ENCODE data around the gene HINT3.
A peak's percentile ranks its signal among the peaks of the same experiment; 100 is the strongest.
"Not testable (repeated sequence)": the region's sequence is repeated elsewhere in the genome, so short reads cannot be mapped to it uniquely, and the experiment has no call there.

The HINT3 gene

GRCh38 chr6:125931733-125932450 is 24.7 kb upstream of the HINT3 start:
- Histone ChIP-seq H4K91ac (ENCODE audit: low read depth, low read length) (no peak overlapping the region), H2BK120ac (ENCODE audit: insufficient read depth, low read length, poor library complexity) (no peak overlapping the region), H3K79me1 (ENCODE audit: low read length) (no peaks in the 10 kb centered on the region), H3K23ac (ENCODE audit: low read length) (no peak overlapping the region), H2AK5ac (ENCODE audit: low read length) (no peak overlapping the region), H4K8ac (ENCODE audit: low read depth, low read length) (no peak overlapping the region), H3K9me3 (ENCODE audit: insufficient read depth, low read depth, low read length) (no peaks in the 10 kb centered on the region), H2AFZ (ENCODE audit: insufficient read depth, low read length, poor library complexity) (no peak overlapping the region), H3K36me3 (ENCODE audit: control insufficient read depth in 1 of 2, insufficient read depth in 2 of 2, low read length in 2 of 2) (peaks cover 5 to 6% of the 10 kb centered on the region in 2 experiments), H3K27me3 (ENCODE audit: insufficient read depth, low read length) (no peaks in the 10 kb centered on the region), H2BK12ac (ENCODE audit: low read length) (no peak overlapping the region), H3K4ac (ENCODE audit: low read depth, low read length) (no peak overlapping the region), H3K14ac (ENCODE audit: low read length) (no peak overlapping the region), H3K27ac (ENCODE audit: low read depth, low read length) (no peak overlapping the region), H3K18ac (ENCODE audit: low read length) (no peak overlapping the region), H3K4me2 (ENCODE audit: low read length) (no peak overlapping the region), H3K79me2 (ENCODE audit: control insufficient read depth, insufficient read depth, low read length, poor library complexity) (no peaks in the 10 kb centered on the region), H2BK5ac (ENCODE audit: low read depth, low read length, poor library complexity) (no peak overlapping the region), H3K4me1 (ENCODE audit: control insufficient read depth in 1 of 2, insufficient read depth in 2 of 2, low read length in 2 of 2) (no peaks in the 10 kb centered on the region), H3K4me3 (ENCODE audit: low read depth, low read length) (no peak overlapping the region), H4K12ac (ENCODE audit: low read depth, low read length) (no peak overlapping the region), H3K9ac (ENCODE audit: low read length) (no peak overlapping the region)
- no CpG with 5 or more reads among the region's 4 CpGs for WGBS (ENCODE audit: extremely low coverage, insufficient coverage, insufficient read length)
- no peak for DNase-seq

GRCh38 chr6:125932451-125932795 is 24.1 kb upstream of the HINT3 start:
- Histone ChIP-seq H2AK5ac (ENCODE audit: low read length) (no peak overlapping the region), H4K12ac (ENCODE audit: low read depth, low read length) (no peak overlapping the region), H3K27me3 (ENCODE audit: insufficient read depth, low read length) (no peaks in the 10 kb centered on the region), H4K91ac (ENCODE audit: low read depth, low read length) (no peak overlapping the region), H2BK5ac (ENCODE audit: low read depth, low read length, poor library complexity) (no peak overlapping the region), H3K4me3 (ENCODE audit: low read depth, low read length) (no peak overlapping the region), H3K23ac (ENCODE audit: low read length) (no peak overlapping the region), H2BK12ac (ENCODE audit: low read length) (no peak overlapping the region), H3K18ac (ENCODE audit: low read length) (no peak overlapping the region), H3K79me2 (ENCODE audit: control insufficient read depth, insufficient read depth, low read length, poor library complexity) (no peaks in the 10 kb centered on the region), H3K79me1 (ENCODE audit: low read length) (no peaks in the 10 kb centered on the region), H2BK120ac (ENCODE audit: insufficient read depth, low read length, poor library complexity) (no peak overlapping the region), H2AFZ (ENCODE audit: insufficient read depth, low read length, poor library complexity) (no peak overlapping the region), H3K27ac (ENCODE audit: low read depth, low read length) (no peak overlapping the region), H3K14ac (ENCODE audit: low read length) (no peak overlapping the region), H3K4me2 (ENCODE audit: low read length) (no peak overlapping the region), H3K36me3 (ENCODE audit: control insufficient read depth in 1 of 2, insufficient read depth in 2 of 2, low read length in 2 of 2) (peaks cover 5 to 6% of the 10 kb centered on the region in 2 experiments), H3K4me1 (ENCODE audit: control insufficient read depth in 1 of 2, insufficient read depth in 2 of 2, low read length in 2 of 2) (no peaks in the 10 kb centered on the region), H3K4ac (ENCODE audit: low read depth, low read length) (no peak overlapping the region), H3K9me3 (ENCODE audit: insufficient read depth, low read depth, low read length) (no peaks in the 10 kb centered on the region), H3K9ac (ENCODE audit: low read length) (no peak overlapping the region), H4K8ac (ENCODE audit: low read depth, low read length) (no peak overlapping the region)
- no peak for DNase-seq

GRCh38 chr6:125935520-125935919 is 21.1 kb upstream of the HINT3 start:
- H3K27me3 ChIP-seq (ENCODE audit: insufficient read depth, low read length); H3K14ac ChIP-seq (ENCODE audit: low read length); H3K4me3 ChIP-seq (ENCODE audit: low read depth, low read length); DNase-seq; H3K27ac ChIP-seq (ENCODE audit: low read depth, low read length); H3K36me3 ChIP-seq (ENCODE audit: control insufficient read depth in 1 of 2, insufficient read depth in 2 of 2, low read length in 2 of 2); H2AFZ ChIP-seq (ENCODE audit: insufficient read depth, low read length, poor library complexity); H4K8ac ChIP-seq (ENCODE audit: low read depth, low read length); H2BK120ac ChIP-seq (ENCODE audit: insufficient read depth, low read length, poor library complexity); H3K4ac ChIP-seq (ENCODE audit: low read depth, low read length); H2BK12ac ChIP-seq (ENCODE audit: low read length); H3K23ac ChIP-seq (ENCODE audit: low read length); H4K91ac ChIP-seq (ENCODE audit: low read depth, low read length); H3K4me1 ChIP-seq (ENCODE audit: control insufficient read depth in 1 of 2, insufficient read depth in 2 of 2, low read length in 2 of 2); H4K12ac ChIP-seq (ENCODE audit: low read depth, low read length); H3K18ac ChIP-seq (ENCODE audit: low read length); H3K9ac ChIP-seq (ENCODE audit: low read length); H3K79me2 ChIP-seq (ENCODE audit: control insufficient read depth, insufficient read depth, low read length, poor library complexity); H3K4me2 ChIP-seq (ENCODE audit: low read length); H2AK5ac ChIP-seq (ENCODE audit: low read length); H3K9me3 ChIP-seq (ENCODE audit: insufficient read depth, low read depth, low read length); H3K79me1 ChIP-seq (ENCODE audit: low read length); H2BK5ac ChIP-seq (ENCODE audit: low read depth, low read length, poor library complexity): not testable (repeated sequence)
- WGBS (ENCODE audit: extremely low coverage, insufficient coverage, insufficient read length) = no CpG with 5 or more reads among the region's 5 CpGs

GRCh38 chr6:125939026-125939425 is 17.5 kb upstream of the HINT3 start:
- no peak overlapping the region for H3K14ac ChIP-seq (ENCODE audit: low read length)
- H3K18ac ChIP-seq (ENCODE audit: low read length) = no peak overlapping the region
- no peak overlapping the region for H2BK120ac ChIP-seq (ENCODE audit: insufficient read depth, low read length, poor library complexity)
- H2AFZ ChIP-seq (ENCODE audit: insufficient read depth, low read length, poor library complexity) = no peak overlapping the region
- peaks cover 6% of the 10 kb centered on the region for H3K79me1 ChIP-seq (ENCODE audit: low read length)
- no peak overlapping the region for H4K8ac ChIP-seq (ENCODE audit: low read depth, low read length)
- no peaks in the 10 kb centered on the region for H3K27me3 ChIP-seq (ENCODE audit: insufficient read depth, low read length)
- peak overlapping the region; percentile 10 for H3K27ac ChIP-seq (ENCODE audit: low read depth, low read length)
- H3K4me1 ChIP-seq (ENCODE audit: control insufficient read depth in 1 of 2, insufficient read depth in 2 of 2, low read length in 2 of 2) = peaks cover 12 to 16% of the 10 kb centered on the region in 2 experiments
- H3K9me3 ChIP-seq (ENCODE audit: insufficient read depth, low read depth, low read length) = no peaks in the 10 kb centered on the region
- H3K9ac ChIP-seq (ENCODE audit: low read length) = no peak overlapping the region
- H2AK5ac ChIP-seq (ENCODE audit: low read length) = no peak overlapping the region
- H2BK5ac ChIP-seq (ENCODE audit: low read depth, low read length, poor library complexity) = no peak overlapping the region
- no peak overlapping the region for H3K23ac ChIP-seq (ENCODE audit: low read length)
- H3K4me3 ChIP-seq (ENCODE audit: low read depth, low read length) = no peak overlapping the region
- WGBS (ENCODE audit: extremely low coverage, insufficient coverage, insufficient read length) = no CpG with 5 or more reads among the region's 1 CpG
- H3K4ac ChIP-seq (ENCODE audit: low read depth, low read length) = no peak overlapping the region
- no peak overlapping the region for H3K4me2 ChIP-seq (ENCODE audit: low read length)
- no peak for DNase-seq
- no peak overlapping the region for H4K91ac ChIP-seq (ENCODE audit: low read depth, low read length)
- no peak overlapping the region for H2BK12ac ChIP-seq (ENCODE audit: low read length)
- H3K36me3 ChIP-seq (ENCODE audit: control insufficient read depth in 1 of 2, insufficient read depth in 2 of 2, low read length in 2 of 2) = no peaks in the 10 kb centered on the region
- H4K12ac ChIP-seq (ENCODE audit: low read depth, low read length) = no peak overlapping the region
- no peaks in the 10 kb centered on the region for H3K79me2 ChIP-seq (ENCODE audit: control insufficient read depth, insufficient read depth, low read length, poor library complexity)
